Measurements from ENCODE around the gene OASL. TPM values are rescaled to one million over a fixed set of nuclear protein-coding genes. Genes with fewer than 3 reads are reported as not detected.
"Not testable (repeated sequence)": the region's sequence is repeated elsewhere in the genome, so short reads cannot be mapped to it uniquely, and the experiment has no call there.

Gene OASL
- polyA plus RNA-seq, 3 donors: 0.03 TPM; not detected in 2

- no peak for DNase-seq
These were observed 21.3 kb upstream of the OASL start for GRCh38 chr12:121060149-121061001.

GRCh38 chr12:121059031-121059898 lies 20.2 kb upstream of the OASL start:
- DNase-seq: no peak

GRCh38 chr12:121057794-121058193 lies 18.7 kb upstream of the OASL start:
- no peak for DNase-seq

- DNase-seq: no peak
These were observed 14.7 kb upstream of the OASL start for GRCh38 chr12:121053706-121054105.

GRCh38 chr12:121050725-121051124 lies 11.7 kb upstream of the OASL start:
- DNase-seq: no peak

GRCh38 chr12:121048442-121048841 lies 9.4 kb upstream of the OASL start:
- DNase-seq: no peak

- not testable (repeated sequence) for DNase-seq
These were observed 8.4 kb upstream of the OASL start for GRCh38 chr12:121047400-121047799.

GRCh38 chr12:121043067-121043466 lies 4.0 kb upstream of the OASL start:
- DNase-seq: no peak

GRCh38 chr12:121036810-121037326 lies 2.2 kb downstream of the OASL start:
- no peak for DNase-seq

- DNase-seq: no peak
These were observed 4.3 kb downstream of the OASL start for GRCh38 chr12:121034616-121035305.

GRCh38 chr12:121033625-121034349 lies 5.3 kb downstream of the OASL start:
- no peak for DNase-seq

- no peak for DNase-seq
These were observed 8.4 kb downstream of the OASL start for GRCh38 chr12:121030576-121031212.

- DNase-seq: no peak
These were observed 12.6 kb downstream of the OASL start for GRCh38 chr12:121026274-121027045.

- DNase-seq: no peak
These were observed 13.4 kb downstream of the OASL start for GRCh38 chr12:121025442-121026226.

GRCh38 chr12:121023799-121024198 lies 15.2 kb downstream of the OASL start:
- no peak for DNase-seq

- DNase-seq: no peak
These were observed 16.3 kb downstream of the OASL start for GRCh38 chr12:121022713-121023112.

- no peak for DNase-seq
These were observed 17.3 kb downstream of the OASL start for GRCh38 chr12:121021754-121022153.

- DNase-seq: no peak
These were observed 20.0 kb downstream of the OASL start for GRCh38 chr12:121018860-121019617.
